GM12878 (cell line): Measurements from ENCODE around the gene SATB1. TPM values are rescaled to one million over a fixed set of nuclear protein-coding genes. Genes with fewer than 3 reads are reported as not detected.

Source experiments
- ATAC-seq: fragments of 200-7000 bp; cut with Tn5 transposase; 3 replicates; pipeline ENCODE4 v1.9.1; 2020; ENCODE audit warnings: mild to moderate bottlenecking, moderate library complexity
- BruUV-seq: library from RNA; stranded (reverse); fragments of 400-500 nt; replicated peaks from 2 replicates; lab custom pipeline; 2021; lab: Mats Ljungman, UMichigan
- CTCF ChIA-PET: fragments of 300-600 bp; sonication (Branson Sonifier 250); formaldehyde crosslinking; extraction: SDS; loops from one replicate; lab custom pipeline; 2021; ENCODE audit warnings: inconsistent platforms; lab: Yijun Ruan, JAX
- POLR2A ChIA-PET: fragments of 350-600 bp; formaldehyde crosslinking; extraction: SDS; loops from one replicate; lab custom pipeline; 2021; ENCODE audit warnings: inconsistent platforms; lab: Charles Lee
- RAD21 ChIA-PET: fragments of 300-600 bp; sonication (Branson Sonifier 250); formaldehyde crosslinking; loops from one replicate; lab custom pipeline; 2023; ENCODE audit warnings: antibody characterized with exemption; ENCODE audit not compliant: unreplicated experiment; lab: Charles Lee
- SMC1A ChIA-PET: fragments of 300-600 bp; sonication (Branson Sonifier 250); formaldehyde crosslinking; loops from one replicate; lab custom pipeline; 2023; ENCODE audit not compliant: unreplicated experiment, uncharacterized antibody; lab: Charles Lee
- DNase-seq: peaks from one replicate; pipeline ENCODE4 v3.0.0-alpha.2; 2011; ENCODE audit warnings: low read depth, low spot score
- FAIRE-seq: peaks from 3 replicates; lab custom pipeline; 2011; peaks lifted over from hg19 to GRCh38; lab: Jason Lieb, UNC
- H2AFZ ChIP-seq: 2 replicates; pipeline ENCODE4 v1.6.0; 2011; ENCODE audit warnings: low read depth, low read length, control low read depth; ENCODE audit not compliant: control insufficient read depth
- H3K27ac ChIP-seq: 2 replicates; pipeline ENCODE4 v1.5.1; 2011; ENCODE audit warnings: control low read depth; ENCODE audit not compliant: control insufficient read depth, insufficient read depth
- H3K27me3 ChIP-seq, 2 experiments: replicated peaks in 1 of 2; 2 replicates each; pipeline versions ENCODE4 v1.6.0 to v1.6.1; 2011; ENCODE audit warnings: low read length in 1 of 2; ENCODE audit not compliant: control insufficient read depth in 2 of 2, insufficient read depth in 2 of 2
- H3K36me3 ChIP-seq, 2 experiments: 2 replicates each; pipeline ENCODE4 v1.5.1; 2011; ENCODE audit warnings: low read length in 1 of 2; ENCODE audit not compliant: control insufficient read depth in 2 of 2, insufficient read depth in 2 of 2
- H3K4me1 ChIP-seq: 2 replicates; pipeline ENCODE4 v1.6.1; 2011; ENCODE audit warnings: mild to moderate bottlenecking, low read length, moderate library complexity, mixed read lengths; ENCODE audit not compliant: control insufficient read depth, insufficient read depth
- H3K4me2 ChIP-seq: 2 replicates; pipeline ENCODE4 v1.6.0; 2011; ENCODE audit warnings: control low read depth; ENCODE audit not compliant: control insufficient read depth, insufficient read depth
- H3K4me3 ChIP-seq: fragments of 200-600 bp; sonication (generic); 2 replicates; pipeline ENCODE4 v1.5.1; 2016
- H3K79me2 ChIP-seq: 2 replicates; pipeline ENCODE4 v1.6.0; 2011; ENCODE audit warnings: low read length; ENCODE audit not compliant: control insufficient read depth, insufficient read depth
- H3K9ac ChIP-seq: 2 replicates; pipeline ENCODE4 v1.8.0; 2011; ENCODE audit warnings: low read length, control low read depth, mixed read lengths; ENCODE audit not compliant: control insufficient read depth, insufficient read depth
- H3K9me3 ChIP-seq: replicated peaks from 3 replicates; pipeline ENCODE4 v1.5.1; 2011; ENCODE audit warnings: mild to moderate bottlenecking, low read length; ENCODE audit not compliant: control insufficient read depth, insufficient read depth
- H4K20me1 ChIP-seq: 2 replicates; pipeline ENCODE4 v1.6.0; 2011; ENCODE audit not compliant: control insufficient read depth, insufficient read depth
- CBFB ChIP-seq: IDR thresholded peaks from 2 replicates; pipeline ENCODE4 v1.6.1; 2016; ENCODE audit warnings: antibody characterized with exemption, low read depth
- FOS ChIP-seq: IDR thresholded peaks from 3 replicates; pipeline ENCODE4 v1.6.1; 2011; ENCODE audit warnings: borderline replicate concordance; ENCODE audit not compliant: insufficient read length; ENCODE audit errors: extremely low read depth
- MXI1 ChIP-seq: fragments of 150-350 bp; IDR thresholded peaks from 2 replicates; pipeline ENCODE4 v1.6.1; 2011; ENCODE audit warnings: low read depth, mild to moderate bottlenecking, inconsistent platforms, low read length, improper control_type of control experiment
- MYC ChIP-seq: IDR thresholded peaks from 2 replicates; pipeline ENCODE4 v1.6.1; 2011; ENCODE audit warnings: mild to moderate bottlenecking, low read length, moderate library complexity, inconsistent platforms; ENCODE audit not compliant: insufficient read depth, insufficient replicate concordance, insufficient read length, severe bottlenecking
- SIN3A ChIP-seq: IDR thresholded peaks from 2 replicates; pipeline ENCODE4 v1.6.1; 2012; ENCODE audit warnings: low read depth, low read length, improper control_type of control experiment
- ZNF207 ChIP-seq: fragments of 450-650 bp; IDR thresholded peaks from 2 replicates; pipeline ENCODE4 v1.6.1; 2014; ENCODE audit warnings: antibody characterized with exemption, mild to moderate bottlenecking, borderline replicate concordance
- WGBS: methylation state at CpG from one replicate; pipeline ENCODE4 v1.1.6; 2016; ENCODE audit warnings: low lambda C conversion rate; ENCODE audit not compliant: insufficient replicate concordance, insufficient coverage; ENCODE audit errors: missing lambda C conversion rate; 5-methylcytosine and 5-hydroxymethylcytosine counted together
- in situ Hi-C: fragments of 300-500 bp; cut with MboI; formaldehyde crosslinking; loops from 9 replicates; pipeline ENCODE4 v1.14.3; 2018; ENCODE audit warnings: mixed read lengths
- intact Hi-C: fragments of 100-400 bp; cut with micrococcal nuclease; formaldehyde crosslinking; loops from one replicate; pipeline ENCODE4 v1.14.2; 2022; ENCODE audit not compliant: unreplicated experiment
- polyA plus RNA-seq, 11 experiments: library from polyadenylated mRNA; depleted of rRNA in 4 of 11; unstranded in 6 of 11; stranded (reverse) in 5 of 11; fragments of >200 nt; fragmentation: Nextera tagmentation in 4 of 11; fragmentation: Illumina TruSeq in 1 of 11; extraction: Ambion mirVana in 4 of 11; extraction: Trizol in 1 of 11; gene quantifications; 1 replicate in 1 of 11; 2 replicates in 10 of 11; pipeline versions ENCODE4 v1.2.1 to v1.2.3, GENCODE V29; 2011 to 2016; ENCODE audit warnings: inconsistent platforms in 2 of 11, missing spikeins in 2 of 11, low read depth in 1 of 11
- total RNA-seq, 4 experiments: library from RNA; depleted of rRNA in 3 of 4; stranded (reverse); fragments of >200 nt in 3 of 4; fragmentation: Illumina TruSeq in 1 of 4; extraction: Trizol in 1 of 4; gene quantifications; 2 replicates each; pipeline versions ENCODE4 v1.2.1 to v1.2.3, GENCODE V29; 2013 to 2021
- TF ChIP-seq, protein P1 (sequence below): fragments of 450-650 bp; conservative IDR thresholded peaks from 2 replicates; pipeline ENCODE4 v1.6.1; 2017; ENCODE audit warnings: mild to moderate bottlenecking, moderate library complexity
- TF ChIP-seq, protein P2 (sequence below): fragments of 450-650 bp; IDR thresholded peaks from 2 replicates; pipeline ENCODE4 v1.6.1; 2016; ENCODE audit warnings: mild to moderate bottlenecking

SATB1 gene
- total and polyA plus RNA-seq, 10 of the 15 experiments (the other 5 are each of a cell fraction or from before 2014, with no cell fraction given), result 0.01 to 0.72 (median 0.07) TPM; not detected in 4

DNA sequence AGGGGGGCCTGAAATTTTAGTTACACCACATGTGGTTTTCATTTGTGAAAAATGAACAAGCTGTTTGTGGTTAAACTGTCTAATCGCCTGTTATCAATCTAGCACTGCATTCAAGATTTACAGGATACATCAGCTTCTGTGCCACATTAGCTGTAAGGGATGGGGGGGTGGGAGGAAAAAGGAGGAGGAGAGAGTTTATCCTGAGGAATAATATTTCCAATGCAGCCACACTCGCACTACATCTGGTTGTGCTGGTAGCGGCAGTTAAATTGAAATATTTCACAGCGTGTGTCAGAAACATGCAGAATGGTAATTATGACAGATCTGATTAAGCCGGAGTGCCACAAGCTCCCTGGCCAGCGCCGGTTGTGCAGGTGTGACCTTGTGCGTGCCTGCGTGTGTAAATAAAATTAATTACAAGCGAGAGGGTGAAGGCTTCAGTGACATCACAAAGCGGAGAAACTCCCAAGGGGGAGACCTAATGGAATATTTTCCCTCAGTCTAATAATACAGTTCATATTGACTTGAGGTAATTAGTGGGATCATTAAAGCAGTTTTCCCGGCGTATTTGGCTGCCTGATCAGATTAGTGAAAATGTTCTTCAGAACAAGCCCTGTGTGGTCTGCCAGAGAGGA lies 55.5 kb downstream of the SATB1 start (continued):
- TF ChIP-seq, protein P1, sequence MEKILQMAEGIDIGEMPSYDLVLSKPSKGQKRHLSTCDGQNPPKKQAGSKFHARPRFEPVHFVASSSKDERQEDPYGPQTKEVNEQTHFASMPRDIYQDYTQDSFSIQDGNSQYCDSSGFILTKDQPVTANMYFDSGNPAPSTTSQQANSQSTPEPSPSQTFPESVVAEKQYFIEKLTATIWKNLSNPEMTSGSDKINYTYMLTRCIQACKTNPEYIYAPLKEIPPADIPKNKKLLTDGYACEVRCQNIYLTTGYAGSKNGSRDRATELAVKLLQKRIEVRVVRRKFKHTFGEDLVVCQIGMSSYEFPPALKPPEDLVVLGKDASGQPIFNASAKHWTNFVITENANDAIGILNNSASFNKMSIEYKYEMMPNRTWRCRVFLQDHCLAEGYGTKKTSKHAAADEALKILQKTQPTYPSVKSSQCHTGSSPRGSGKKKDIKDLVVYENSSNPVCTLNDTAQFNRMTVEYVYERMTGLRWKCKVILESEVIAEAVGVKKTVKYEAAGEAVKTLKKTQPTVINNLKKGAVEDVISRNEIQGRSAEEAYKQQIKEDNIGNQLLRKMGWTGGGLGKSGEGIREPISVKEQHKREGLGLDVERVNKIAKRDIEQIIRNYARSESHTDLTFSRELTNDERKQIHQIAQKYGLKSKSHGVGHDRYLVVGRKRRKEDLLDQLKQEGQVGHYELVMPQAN, result no peak
- no peak for TF ChIP-seq FOS
- no peak for TF ChIP-seq ZNF207
- no peak for TF ChIP-seq SIN3A
- no peak for TF ChIP-seq MYC
- no peak for TF ChIP-seq MXI1

DNA sequence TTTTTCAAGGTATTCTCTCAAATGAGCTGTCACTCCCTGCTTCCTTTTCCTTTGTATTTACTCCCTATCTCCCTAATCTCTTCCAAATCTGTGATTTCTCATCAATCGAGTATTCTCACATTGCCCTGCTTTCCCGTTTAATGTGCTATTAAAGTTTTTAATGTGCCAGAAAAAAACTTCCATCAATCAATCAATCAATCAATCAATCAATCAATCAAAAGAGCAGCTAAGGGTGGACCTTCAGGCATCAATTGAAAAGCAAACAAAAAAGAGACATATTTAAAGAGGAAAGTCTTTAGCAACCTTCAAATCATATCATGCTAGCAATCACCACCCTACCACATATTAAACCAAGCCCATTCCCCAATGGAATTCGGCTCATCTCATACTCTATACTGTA lies 58.9 kb downstream of the SATB1 start:
- no TSS peak for BruUV-seq

More for the DNA sequence above, 58.9 kb downstream of the SATB1 start:
- H3K9me3 ChIP-seq, result no peaks in the 10 kb centered on the region
- no peaks in the 10 kb centered on the region for H3K4me1 ChIP-seq
- intact Hi-C loops, result no loop called here
- no peaks in the 10 kb centered on the region; a peak in 1 of 4 replicates for H3K27me3 ChIP-seq
- H2AFZ ChIP-seq, result no peak overlapping the region
- H3K4me2 ChIP-seq, result no peak overlapping the region
- 0% methylated on average over 3 of the region's 3 CpGs for WGBS
- H4K20me1 ChIP-seq, result no peaks in the 10 kb centered on the region
- no peak for TF ChIP-seq CBFB
- TF ChIP-seq, protein P2, sequence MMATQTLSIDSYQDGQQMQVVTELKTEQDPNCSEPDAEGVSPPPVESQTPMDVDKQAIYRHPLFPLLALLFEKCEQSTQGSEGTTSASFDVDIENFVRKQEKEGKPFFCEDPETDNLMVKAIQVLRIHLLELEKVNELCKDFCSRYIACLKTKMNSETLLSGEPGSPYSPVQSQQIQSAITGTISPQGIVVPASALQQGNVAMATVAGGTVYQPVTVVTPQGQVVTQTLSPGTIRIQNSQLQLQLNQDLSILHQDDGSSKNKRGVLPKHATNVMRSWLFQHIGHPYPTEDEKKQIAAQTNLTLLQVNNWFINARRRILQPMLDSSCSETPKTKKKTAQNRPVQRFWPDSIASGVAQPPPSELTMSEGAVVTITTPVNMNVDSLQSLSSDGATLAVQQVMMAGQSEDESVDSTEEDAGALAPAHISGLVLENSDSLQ, result no peak
- no peak for TF ChIP-seq FOS
- TF ChIP-seq, all 136 proteins: peak for 0
- Histone ChIP-seq H3K27ac (no peak overlapping the region), H3K79me2 (no peaks in the 10 kb centered on the region), H3K36me3 (no peaks in the 10 kb centered on the region), H3K4me3 (no peak overlapping the region), H3K9ac (no peak overlapping the region)
- DNase-seq, result no peak
- ChIA-PET SMC1A (no interaction called here), POLR2A (no interaction called here), CTCF (no interaction called here), RAD21 (no interaction called here)
- ATAC-seq, result no peak
- FAIRE-seq, result no peak
- in situ Hi-C loops, result no loop called here
